Activated CD4-positive, alpha-beta T cell treated with anti-CD3 and anti-CD28 coated beads, Interleukin-2, amount 50 U/mL, for 24 hours (primary cell): ENCODE results near the gene EEFSEC.

Experiments
- DNase-seq, 2 donors: peaks; one replicate each; pipeline ENCODE4 v3.0.0-alpha.2; 2020; ENCODE audit warnings: low read depth in 1 of 2, low spot score in 1 of 2

EEFSEC gene

DNA sequence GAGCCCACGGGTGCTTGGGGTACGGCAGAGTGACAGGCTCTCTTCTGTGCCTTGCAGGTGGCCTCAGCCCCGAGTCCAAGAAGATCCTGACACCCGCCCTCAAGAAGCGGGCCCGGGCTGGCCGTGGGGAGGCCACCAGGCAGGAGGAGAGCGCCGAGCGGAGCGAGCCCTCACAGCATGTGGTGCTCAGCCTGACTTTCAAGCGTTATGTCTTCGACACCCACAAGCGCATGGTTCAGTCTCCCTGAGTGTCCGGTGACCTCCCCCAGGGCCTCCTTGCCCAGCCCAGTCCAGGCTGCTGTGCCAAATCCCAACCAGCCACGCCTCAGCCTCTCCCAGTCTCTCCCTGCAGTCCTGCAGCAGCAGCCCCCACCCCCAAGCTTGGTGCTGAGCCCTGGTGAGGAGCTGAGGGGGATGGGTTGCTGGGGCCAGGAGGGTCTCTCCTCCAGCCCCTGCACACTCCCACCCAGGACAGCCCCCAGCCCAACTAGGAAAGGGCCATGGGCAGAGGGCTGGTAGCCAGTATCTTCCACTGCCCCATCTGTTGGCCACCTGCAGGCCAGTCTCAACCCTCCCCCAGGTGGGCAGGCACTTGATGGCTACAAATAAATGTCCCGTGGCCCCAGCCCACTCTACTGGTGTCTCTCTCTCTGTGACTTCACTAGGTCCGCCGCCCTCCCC is 254.9 kb downstream of the EEFSEC start:
- DNase-seq, result no peak

DNA sequence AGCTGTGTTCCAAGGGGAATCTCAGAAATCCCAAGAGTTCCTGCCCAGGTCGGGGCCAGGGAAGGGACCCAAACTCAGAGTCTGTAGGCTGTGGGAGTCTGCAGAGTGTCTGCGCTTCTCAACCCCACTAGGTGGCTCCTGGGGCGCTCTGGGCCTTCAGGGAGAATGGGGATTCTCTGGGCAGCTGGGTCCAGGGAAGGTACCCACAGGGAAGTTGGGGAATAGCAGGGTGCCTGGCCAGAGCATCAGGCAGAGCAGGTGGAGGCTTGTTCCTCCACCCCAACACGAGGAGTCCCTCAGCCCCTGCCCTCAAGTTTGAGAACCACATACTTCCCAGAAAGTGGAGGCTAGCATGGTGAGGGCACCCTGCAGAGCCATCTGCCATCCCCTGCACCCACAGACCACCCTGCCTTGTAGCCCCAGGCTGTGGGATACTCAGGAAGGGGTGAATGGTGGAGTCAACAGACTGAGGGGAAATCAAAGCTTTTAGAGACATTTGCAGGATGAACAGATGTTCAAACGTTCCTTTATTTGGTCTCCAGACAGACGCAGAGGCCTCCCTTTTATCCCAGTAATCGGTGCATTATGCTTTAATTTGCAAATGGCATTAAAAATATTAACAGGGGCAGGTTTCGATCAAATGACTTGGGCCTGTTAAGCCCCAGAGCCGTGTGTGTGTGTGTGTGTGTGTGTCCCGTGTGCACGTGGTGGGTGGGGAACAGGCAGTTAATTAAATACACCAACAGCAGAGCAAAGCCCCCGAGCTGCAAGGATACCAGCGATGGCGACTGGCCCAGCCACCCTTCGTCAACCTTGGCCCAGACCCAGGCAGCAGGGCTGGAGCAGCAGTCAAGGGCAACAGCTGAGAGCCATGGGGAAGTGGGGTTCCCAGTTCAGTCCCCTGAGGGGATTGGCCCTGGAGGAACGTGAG is 255.7 kb downstream of the EEFSEC start:
- no peak for DNase-seq

DNA sequence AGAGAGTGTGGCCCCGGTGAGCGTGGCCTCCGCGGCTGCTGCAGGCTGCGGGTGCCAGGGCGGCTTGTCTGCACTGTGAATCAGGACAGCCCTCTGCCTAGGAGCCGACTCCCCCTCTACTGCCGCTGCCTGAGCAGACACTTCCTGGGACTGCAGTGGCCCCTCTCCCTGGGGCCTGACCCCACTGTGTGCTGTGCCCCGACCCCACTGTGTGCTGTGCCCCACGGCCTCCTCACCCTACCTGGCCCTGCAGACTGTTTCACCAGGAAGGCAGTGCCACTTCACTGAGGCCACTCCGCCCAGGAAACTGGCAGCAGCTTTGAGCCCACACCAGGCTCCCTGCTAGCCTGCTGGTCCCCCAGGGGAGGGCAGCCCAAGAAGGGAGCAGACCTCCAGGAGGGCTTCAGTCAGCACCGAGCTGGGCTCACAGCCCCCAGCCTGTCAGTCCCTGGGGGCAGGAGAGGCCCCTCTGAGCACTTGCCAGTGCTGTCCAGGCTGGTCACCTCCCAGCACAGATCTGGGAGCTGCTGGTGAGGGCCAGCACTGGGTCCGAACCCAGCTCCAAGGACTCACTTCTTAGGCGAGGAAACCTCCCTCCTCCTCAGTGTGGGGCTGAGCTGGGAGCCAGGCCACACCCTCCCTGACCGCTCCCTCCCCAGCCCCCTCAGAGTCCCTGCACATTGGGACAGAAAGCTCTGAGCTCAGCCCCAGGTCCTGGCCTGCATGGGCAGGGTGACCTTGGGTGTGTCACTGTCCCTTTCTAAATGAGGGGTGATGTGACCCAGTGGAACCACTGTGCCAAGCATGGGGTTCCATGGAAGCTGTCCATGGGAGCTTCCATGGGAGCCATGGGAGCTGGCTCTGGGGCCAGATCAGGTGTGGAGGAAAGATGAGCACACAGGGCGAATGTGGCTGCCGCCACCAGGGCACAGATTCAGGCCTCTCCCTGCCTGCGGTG is 256.6 kb downstream of the EEFSEC start:
- DNase-seq, result no peak

DNA sequence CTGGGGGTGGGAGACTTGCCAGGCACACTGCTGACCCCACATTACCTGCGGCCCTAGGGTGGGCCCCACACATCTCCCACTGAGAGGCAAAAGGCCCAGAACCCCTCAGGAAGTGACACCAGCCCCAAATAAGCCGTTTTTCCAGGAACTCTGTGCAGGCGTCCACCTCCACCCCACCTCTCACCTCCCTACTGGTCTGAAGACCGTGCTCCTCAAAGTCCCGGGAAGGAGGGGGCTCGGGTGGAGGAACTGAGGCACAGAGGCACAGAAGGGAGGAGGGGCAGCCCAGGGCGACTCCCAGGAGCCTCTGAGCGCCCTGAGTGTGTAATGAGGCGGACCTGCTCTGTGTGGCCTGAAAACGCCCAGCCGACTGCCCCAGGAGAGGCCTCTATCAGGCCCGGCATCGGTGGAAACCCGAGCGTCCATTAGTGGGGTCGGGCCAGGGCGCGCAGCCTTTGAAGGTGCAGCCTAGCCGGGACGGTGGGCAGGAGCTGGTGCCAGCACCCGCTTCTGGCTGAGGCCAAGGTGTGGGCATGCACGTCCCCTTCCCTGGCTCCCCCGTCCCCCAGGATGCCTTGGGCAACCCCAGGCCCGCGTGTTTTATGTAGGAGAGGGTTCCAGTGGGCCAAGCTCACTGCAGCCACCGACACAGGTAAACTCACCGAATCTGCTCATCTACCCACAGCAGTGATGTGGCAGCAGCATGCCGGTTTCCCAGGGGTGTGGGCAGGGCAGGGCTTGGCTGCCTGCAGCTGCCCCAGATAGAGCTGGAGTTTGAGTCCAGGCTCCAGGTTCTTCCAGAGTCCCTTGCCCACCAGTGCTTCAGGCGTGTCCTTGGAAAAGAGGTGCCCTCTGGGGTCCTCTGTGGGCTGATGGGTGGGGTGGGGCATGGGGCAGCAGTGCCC is 257.6 kb downstream of the EEFSEC start:
- DNase-seq, result no peak

DNA sequence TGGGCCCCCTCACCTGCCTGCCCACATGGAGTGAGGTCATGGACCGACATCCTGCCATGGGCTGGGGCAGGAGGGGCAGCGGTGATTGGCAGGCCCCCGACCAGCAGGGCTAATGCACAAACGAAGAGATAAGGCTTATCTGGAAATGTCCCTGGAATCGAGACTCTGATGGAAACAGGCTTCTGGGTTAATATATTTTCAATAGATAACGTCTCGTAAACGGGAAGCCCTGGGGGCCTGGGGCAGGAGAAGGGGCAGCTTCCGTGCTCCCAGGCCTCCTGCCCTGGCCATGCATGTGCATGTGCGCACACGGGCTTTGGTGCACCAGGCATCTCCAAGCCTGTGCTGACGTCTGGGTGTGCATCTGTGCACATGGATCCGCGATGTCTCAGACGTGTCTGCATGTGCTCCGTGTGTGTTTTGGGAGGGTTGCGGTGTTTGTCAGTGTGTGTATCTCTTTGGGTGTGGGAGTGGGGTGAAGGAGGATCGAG is 258.3 kb downstream of the EEFSEC start:
- no peak for DNase-seq

DNA sequence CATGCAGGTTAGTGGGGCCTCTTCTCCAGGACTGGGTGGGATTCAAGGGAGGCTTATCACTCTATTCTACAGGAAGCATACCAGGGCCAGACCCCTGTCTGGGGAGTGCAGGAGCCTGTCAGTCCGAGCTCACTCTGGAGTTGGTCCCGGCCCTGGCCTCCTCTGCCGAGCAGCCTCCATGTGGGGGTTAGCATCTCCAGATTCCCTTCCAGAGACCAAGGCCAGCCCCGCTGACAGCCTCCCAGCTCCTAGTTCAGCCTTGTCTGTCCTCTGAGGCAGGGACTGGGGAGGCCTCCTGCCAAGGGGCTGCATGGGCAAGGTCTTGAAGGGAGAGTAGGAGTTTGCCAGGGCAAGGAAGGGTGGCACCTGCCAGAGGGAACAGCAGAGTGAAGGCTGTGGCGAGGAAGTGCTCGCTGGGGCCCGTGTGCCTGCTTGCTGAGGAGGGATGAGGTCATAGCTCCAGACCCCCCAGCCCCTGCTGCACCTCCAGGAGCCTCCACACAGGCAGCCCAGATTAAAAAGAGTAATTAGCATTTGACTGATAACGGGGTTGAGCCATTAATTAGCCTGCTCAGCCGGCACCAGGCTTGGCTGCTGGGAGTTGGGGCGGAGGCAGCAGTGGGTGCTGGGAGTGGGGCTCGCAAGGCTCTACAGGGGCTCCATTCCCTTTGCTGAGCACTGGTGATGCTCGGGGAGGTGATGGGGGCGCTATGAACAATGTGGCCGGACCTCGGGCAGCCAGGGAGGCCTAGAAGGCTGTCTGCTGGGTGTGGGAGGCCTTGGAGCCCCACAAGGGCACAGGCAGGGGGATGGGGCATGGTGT is 259.1 kb downstream of the EEFSEC start:
- DNase-seq, result no peak

DNA sequence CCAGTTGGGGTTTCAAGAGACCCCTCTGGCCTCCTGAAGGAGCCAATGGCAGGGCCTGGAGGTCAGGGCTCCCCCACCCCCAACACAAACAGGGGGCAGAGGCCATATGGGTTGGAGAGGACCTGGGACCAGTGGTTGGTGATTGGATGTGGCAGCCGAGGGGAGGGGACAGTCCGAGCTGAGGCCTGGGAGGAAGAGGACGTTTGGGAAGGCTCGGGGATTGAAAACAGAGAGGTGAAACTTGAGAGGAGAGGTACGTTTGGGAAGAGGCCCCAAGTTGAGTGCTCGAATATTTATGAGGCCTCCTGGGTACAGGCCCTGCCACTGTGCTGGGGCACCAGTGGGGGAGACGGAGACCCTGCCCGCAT is 259.7 kb downstream of the EEFSEC start:
- no peak for DNase-seq

DNA sequence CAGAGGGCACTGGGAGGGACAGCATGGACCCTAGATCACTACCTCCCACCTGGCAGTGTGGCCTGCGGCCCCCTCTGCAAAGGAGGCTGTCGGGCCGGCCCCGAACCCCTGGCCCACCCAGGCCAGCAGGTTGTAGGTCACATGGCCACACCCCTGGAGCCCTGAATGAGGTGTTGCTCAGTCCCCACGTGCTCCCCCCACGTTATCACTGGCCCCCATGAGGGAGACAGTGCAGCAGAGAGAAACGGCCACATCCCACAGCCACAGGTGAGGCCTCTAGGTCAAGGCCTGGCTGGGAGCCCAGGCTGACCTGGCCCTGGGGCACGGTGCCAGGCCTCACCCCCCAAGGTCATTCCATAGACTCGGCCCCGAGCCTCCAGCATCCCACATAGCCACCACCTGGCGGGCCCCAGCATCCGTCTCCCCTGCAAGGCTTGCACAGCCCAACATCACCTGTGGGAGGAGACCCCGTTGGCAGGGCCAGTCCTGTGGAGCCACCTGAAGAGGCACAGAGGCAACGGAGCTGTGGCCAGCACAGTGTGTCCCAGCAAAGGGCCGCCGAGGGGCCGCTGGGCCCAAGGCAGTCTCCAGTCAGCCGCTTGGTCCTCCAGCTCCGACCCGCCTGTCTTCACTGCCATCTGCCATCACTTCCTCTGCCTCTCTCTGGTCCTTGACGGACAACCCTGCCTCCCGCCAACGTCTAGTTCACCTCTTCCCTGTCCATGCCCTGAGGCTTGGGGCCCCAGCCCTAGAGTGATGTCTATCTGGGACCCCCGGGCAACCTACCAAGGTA is 260.3 kb downstream of the EEFSEC start:
- no peak for DNase-seq

DNA sequence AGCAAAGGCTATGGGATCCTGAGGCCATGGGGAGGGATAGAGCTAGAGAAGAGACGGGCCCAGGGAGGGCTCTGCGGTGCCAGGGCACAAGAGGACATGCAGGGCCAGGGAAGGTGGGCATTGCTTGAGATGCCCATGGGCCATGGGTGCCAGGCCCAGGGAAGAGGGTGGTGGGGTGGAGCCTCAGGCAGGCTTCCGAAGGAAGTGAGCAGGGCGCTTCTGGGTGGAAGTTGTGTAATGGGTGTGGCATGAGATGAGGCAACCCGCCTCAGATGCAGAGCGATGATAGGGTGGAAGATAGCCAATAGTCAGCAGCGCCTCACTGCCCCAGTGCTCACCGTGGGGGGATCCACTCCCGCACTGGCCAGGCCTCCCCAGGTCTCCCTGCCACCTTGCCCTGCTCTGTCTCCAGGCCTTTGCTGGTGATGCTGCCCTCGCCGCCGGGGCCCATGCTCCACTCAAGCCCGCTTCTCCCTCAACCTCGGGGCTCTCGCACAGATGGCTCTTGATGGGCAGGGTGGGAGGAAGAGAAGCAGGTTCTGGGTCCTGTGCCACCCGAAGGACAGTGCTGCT is 262.0 kb downstream of the EEFSEC start:
- DNase-seq, result no peak

DNA sequence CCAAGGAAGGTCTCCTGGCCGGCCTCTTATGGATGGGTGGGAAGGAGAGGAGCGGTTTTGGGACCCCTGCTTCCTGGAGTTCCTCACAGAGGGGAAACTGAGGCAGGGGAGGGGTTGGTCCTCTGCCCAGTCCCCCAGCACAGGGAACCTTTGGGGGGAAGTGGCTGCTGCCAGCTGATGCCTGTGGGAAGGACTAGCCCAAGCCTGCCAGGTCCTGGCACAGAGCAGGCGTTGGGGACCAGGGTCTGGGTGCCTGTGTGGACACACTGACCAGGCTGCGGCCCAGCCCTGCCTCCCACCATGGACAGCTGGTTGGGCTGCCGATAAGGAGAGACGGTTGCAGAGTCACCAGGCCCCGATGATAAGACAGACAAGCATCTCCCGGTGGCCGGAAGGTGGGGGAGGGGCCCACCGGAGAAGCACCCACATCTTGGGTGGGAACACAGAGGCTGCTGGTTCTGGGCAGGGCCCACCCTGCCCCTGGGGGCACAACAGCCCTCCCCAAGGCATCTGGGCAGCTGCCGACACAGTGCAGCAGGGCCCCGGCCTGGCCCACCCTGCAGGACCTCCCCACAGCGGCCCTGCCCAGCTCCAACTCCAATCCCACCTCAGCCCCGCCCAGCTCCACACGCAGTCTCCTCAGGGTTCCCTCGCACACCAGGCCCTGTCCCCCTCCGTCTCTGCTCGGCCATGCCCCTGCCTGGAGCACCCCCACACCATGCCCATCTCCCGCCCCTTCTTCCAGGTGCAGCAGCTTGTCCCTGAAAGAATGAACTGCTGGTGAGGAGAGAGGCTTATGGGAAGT is 262.7 kb downstream of the EEFSEC start:
- DNase-seq, result no peak

DNA sequence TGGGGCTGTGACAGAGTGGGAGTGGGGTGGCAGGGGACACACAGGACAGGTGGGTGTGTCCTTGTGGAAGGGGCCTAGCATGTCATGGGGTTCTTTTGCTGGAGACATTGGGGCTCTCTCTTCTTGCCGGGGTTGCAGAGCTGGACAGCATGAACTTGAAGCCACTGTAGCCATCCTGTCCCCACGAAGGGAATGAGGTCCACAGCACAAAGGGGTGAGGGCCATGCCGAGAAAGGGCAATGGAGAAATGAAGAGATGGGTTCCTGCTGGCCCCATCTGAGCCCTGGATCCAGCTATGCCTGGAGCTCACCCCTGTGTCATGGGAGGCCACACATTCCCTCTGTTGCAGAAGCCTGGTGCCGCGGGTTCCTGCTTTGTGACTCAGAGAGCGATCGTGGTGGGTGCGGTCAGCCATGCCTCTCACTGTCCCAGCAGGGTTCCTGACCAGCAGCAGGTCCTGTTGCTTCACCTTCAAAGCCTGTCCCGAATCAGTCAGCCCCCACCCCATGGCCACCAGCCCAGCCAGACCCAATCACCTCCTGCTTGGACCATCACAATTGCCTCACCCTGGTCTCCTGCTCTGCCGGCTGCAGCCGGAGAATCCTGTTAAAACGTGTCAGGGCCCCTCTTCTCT is 263.4 kb downstream of the EEFSEC start:
- DNase-seq, result no peak

DNA sequence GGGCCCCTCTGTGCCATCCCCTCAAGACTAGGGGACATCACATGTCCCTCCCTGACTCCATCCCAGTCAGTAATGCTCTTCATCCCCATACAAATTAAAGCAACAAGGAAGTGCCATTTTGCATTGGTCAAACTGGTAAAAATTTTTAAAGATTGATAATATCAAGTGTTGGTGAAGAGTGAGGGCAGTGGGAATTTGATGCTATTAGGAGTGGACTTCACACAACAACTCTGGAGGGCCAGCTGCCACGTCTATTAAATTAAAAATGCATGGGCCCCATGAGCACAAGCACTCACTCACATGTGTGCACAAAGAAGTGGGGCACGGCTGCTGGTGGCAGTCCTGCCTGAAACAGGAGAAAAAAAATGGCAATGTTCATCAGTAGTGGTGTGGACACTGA is 265.6 kb downstream of the EEFSEC start:
- no peak for DNase-seq

DNA sequence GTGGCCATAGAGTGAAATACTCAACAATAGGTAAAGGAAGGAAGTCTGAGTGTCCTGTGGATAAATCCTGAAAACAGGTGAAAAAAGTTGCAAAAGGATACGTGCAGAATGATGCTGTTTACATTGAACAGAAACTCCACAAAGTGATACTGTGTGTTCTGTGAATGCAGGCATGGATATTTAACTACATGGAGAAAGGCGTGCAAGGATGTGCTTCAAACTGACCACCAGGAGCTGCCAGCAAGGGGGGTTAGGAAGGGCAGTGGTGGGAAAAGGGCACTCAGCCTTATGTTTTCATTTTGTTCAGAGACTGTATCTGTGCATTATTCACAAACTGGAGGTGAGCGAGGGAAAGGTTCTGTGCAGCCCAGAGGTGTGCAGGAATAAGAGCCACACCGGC is 266.0 kb downstream of the EEFSEC start:
- no peak for DNase-seq

DNA sequence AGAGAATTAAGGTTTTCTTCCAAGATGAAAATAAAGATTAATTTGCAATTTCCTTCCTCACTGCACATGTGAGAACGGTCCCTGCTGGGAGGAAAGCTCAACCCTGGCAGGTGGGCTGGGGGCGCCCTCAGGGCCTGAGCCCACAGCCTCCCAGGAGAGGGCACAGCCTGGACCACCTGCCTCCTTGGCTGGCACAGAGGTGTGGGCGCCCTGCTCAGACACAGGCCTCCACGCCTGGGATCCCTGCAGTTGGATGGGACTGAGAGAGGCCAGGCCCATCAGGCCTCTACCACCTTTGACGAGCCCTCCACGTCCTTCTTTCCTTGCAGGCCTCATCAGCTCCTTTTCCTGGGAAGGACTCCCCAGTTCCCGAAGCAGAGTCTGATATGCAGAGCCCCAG is 267.0 kb downstream of the EEFSEC start:
- no peak for DNase-seq

DNA sequence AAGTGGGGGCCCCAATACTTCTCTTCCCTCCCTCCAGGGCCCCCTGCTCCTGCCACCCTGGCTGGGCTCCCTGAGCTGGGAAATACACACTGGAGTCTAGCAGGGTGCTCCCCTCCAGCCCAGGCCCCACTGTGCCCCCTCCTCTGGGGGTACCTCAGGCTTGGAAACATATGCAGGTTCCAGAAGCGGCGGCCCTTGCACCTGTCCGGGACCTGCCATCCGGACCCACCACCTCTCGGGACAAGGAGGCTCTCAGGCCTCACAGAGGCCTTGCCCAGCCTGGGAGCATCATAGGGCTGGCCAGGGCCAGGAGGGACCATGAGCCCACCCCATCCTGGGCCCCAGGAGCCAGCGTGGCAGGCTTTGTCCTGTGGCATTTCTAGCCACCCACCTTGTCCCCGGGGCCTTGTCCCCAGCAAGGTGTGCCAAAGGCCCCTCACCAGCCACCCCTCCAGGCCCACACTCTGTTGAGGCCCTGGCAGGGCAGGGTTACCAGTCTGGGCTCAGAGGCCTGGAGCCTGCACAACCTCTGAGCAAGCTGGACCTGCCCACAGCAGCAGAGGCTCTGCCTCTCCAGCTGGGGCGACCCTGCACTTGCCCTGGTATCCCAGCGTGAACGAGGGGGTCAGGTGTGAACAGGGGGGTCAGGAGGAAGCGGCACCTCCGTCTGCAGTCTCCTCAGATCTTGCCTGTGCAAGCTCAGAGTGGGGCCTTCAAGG is 267.6 kb downstream of the EEFSEC start:
- no peak for DNase-seq

DNA sequence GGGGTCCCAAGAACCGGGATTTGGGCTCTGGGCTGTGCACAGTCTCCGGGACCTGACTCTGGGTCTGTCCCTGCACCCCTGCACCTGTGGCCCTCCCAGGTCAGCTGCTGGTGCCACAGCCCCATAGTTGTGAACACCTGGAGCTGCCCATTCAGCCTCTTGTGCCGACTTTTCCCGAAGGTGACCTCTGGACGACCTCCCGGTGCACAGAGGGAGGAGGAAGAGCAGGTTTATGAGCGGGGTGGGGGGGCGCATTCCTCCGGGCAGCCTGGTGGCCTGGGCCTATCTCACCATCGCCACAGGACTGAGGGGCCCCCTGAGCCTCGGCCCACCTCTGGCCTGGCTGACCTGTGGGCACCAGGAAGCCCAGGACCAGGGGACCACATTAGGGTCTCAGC is 268.2 kb downstream of the EEFSEC start:
- DNase-seq, result no peak
